Left renal pelvis (tissue), 4 donors: ENCODE results near the gene PTCRA. TPM values are rescaled to one million over a fixed set of nuclear protein-coding genes. Genes with fewer than 3 reads are reported as not detected.

ENCODE experiments used
- DNase-seq, 4 donors: peaks; one replicate each; pipeline ENCODE4 v3.0.0-alpha.2; 2013; ENCODE audit warnings: low read depth in 4 of 4, low spot score in 3 of 4
- polyA plus RNA-seq, 4 donors: library from polyadenylated mRNA; unstranded; fragments of 120-200 nt; gene quantifications; one replicate each; pipeline ENCODE4 v1.2.1, GENCODE V29; 2013; ENCODE audit not compliant: insufficient read length in 4 of 4

The PTCRA gene
- polyA plus RNA-seq, 4 donors = 0.47 TPM; not detected in 3

DNA sequence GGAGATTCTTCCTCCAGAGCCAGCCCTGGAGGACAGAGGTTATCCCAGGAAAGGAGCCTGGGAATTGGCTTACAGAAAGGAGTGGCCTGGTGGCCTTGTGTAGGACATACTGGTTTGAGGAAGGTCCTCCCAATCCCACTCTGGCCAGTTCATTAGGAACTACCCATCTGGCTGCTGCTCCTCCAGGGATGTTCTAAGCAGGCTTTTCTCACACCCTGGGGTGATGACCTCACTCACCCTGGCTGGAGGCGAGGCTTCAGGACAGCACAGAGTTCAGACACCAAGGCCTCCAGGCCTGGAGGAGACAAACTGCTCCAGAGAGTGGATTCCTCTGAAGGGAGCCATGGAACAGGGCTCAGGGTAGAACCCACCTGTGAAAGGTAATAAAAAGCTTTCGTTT lies 53.6 kb downstream of the PTCRA start:
- no peak for DNase-seq

DNA sequence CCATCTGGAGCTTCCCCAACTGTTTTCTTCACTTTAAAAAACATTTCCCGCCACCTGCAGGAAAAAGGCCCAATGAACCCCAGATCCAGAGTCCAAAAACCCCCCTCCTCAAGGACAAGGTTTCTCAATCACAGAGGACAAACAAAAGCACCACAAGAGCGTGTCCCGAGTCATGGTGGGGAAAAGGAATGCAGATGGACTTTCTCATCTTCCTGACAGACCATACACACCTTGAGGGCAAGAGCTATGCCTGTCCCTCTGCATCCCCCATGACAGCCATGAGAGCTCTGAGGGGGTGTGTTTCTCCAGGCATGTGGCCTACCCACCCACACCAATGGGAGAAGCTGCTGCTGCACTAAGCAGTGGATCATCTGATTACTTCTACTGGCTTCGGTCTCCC lies 54.1 kb downstream of the PTCRA start:
- no peak for DNase-seq

DNA sequence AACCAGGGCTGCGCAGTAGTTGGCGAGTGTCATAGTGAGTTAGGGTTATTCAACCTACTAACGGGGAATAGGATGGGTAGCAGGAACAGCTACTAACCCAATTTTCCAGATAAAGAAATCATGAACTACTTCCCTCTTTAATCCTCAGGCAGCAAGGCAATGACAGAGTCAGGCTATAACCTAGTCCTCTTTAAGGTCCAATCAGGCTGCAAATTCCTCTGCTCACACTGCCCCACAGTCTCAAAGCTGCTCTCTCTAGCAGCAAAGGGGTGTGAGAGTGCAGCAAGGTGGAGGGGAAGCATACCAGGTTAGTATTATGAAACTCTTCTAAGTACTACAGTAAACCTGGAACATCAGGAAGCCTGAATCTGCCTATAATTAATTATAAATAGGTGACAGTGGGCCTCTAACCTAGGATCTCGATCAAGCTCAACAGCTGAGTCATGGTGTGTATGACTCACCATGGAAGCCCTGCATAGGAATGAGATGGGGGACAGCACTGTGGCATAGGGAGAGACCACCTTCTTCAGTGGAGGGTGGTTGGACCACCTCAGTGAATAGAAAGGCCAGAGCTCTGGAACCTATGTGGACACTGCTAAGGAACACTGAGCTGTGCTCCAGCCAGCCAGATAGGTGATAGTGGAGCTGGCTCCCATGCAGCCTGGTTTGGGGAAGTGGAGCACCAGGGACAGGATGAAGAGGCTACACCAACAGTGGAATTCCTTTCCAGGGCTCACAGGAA lies 55.2 kb downstream of the PTCRA start:
- DNase-seq = no peak

DNA sequence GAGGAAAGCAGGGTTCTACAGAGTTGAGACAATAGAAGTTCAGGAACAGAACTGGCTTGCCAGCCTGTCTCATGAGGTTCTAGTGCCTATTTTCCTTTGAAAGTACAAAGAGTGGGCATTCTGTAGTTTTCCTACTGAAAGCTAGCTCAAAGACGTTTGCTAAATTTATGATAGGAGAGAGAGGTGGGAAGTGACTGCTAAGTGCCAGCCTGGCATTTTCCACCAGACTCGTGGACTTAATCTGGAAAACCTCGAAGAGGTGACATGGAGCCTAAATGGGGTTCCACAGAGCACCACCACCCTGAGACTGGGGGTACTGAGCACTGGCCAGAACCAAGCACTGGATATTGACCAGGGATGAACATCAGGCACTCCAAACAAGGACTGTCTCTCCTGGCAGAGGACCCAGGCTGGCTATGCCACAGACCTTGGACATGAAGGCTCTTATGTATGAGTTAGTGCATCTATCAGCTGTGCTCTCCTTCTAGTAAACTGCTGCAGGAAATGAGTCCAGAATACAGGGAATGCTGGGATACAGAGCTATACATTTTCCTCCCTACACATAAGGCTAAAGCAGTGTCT lies 56.0 kb downstream of the PTCRA start:
- no peak for DNase-seq

DNA sequence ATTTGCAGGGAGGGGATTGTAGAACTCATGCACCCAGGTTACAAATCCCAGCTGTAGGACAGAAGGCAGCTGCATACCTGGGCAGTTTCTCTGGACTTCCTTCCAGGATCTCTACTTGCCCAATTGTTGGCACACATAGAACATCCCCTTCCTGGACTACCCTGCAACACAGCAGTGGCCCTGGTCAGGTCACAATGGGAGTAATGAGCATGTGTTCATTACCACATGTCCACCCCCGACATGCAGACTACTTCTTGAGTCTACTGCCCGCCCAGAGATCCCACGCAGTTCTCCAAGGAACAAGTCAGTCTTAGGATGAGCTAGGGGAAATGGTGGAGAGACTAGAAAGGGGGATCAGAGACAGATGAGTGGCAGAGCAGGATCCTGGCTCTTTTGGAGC lies 58.1 kb downstream of the PTCRA start:
- DNase-seq = no peak

DNA sequence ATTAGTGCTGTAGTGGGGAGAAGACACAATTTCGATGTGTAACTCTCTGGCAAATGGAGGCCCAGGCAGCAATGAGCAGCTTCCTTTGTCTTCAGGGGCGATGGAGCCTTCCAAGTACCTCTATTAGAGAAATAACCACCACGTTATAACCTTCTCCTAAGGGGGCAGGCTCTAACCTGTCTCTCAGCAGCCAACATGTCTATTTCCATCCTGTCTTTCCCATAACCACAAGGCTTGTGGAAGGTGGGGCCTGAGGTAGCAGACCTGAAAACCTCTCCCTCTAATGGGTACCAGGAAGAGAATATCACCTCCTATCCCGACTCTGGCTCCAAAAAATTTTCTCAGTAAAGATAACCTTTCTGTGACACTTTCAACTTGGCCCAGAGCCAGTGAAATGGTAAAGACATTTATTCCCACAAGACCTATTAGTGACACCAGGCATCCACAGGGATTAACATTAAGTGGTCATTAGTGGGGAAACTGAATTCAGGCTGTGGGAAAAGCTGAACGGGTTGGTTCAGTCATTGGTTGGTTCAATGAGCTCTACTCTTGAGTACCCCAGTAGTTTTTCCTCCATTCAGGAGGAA lies 59.2 kb downstream of the PTCRA start:
- DNase-seq = no peak

Other genes with a start within 250 kb of the PTCRA start
- 1 to 10 TPM; 1.8 to 6.9 (median 3.4) TPM for gene PRPH2, start 193.5 kb upstream of the PTCRA start, polyA plus RNA-seq
- 10 to 100 TPM; 16.4 to 23.7 (median 21.2) TPM for gene TBCC, start 169.9 kb upstream of the PTCRA start, polyA plus RNA-seq
- 10 to 100 TPM; 15.3 to 16.6 (median 16.4) TPM for gene BICRAL, start 134.0 kb upstream of the PTCRA start, polyA plus RNA-seq
- gene RPL7L1, start 36.4 kb upstream of the PTCRA start, polyA plus RNA-seq = 100 to 1,000 TPM in 2 of 4 donors, 10 to 100 TPM in 2; 90.9 to 128 (median 105) TPM
- 10 to 100 TPM; 52.3 to 64.9 (median 59.1) TPM for gene CNPY3, start 13.4 kb downstream of the PTCRA start, polyA plus RNA-seq
- 1 to 10 TPM in 1 of 4 donors, under 1 TPM in 3; 0.45 to 2.0 (median 0.64) TPM for gene GNMT, start 44.7 kb downstream of the PTCRA start, polyA plus RNA-seq
- gene PEX6, start 63.1 kb downstream of the PTCRA start, polyA plus RNA-seq = 10 to 100 TPM; 15.5 to 27.2 (median 19.1) TPM
- gene PPP2R5D, start 68.5 kb downstream of the PTCRA start, polyA plus RNA-seq = 10 to 100 TPM; 60.3 to 72.1 (median 66.5) TPM
- 10 to 100 TPM; 71.0 to 91.9 (median 82.6) TPM for gene MEA1, start 97.9 kb downstream of the PTCRA start, polyA plus RNA-seq
- 100 to 1,000 TPM in 1 of 4 donors, 10 to 100 TPM in 3; 90.6 to 112 (median 95.0) TPM for gene KLHDC3, start 98.2 kb downstream of the PTCRA start, polyA plus RNA-seq
- gene RRP36, start 105.6 kb downstream of the PTCRA start, polyA plus RNA-seq = 10 to 100 TPM; 37.6 to 64.1 (median 58.5) TPM
- 10 to 100 TPM; 45.8 to 59.0 (median 48.7) TPM for gene CUL7, start 137.8 kb downstream of the PTCRA start, polyA plus RNA-seq
- 10 to 100 TPM; 38.4 to 78.4 (median 55.1) TPM for gene MRPL2, start 143.4 kb downstream of the PTCRA start, polyA plus RNA-seq
- 10 to 100 TPM; 30.6 to 74.2 (median 51.3) TPM for gene KLC4, start 143.6 kb downstream of the PTCRA start, polyA plus RNA-seq
- gene PTK7, start 160.3 kb downstream of the PTCRA start, polyA plus RNA-seq = 100 to 1,000 TPM; 228 to 269 (median 239) TPM